ENCODE measurements around the gene USP51.

USP51 gene

GRCh38 chrX:55489314-55490009, at the start of gene USP51:
Gene USP51, minus strand, starts transcription at chrX:55489848. Its CDS starts 909 bp downstream, at chrX:55488939.
- Histone ChIP-seq H4K20me1 (ENCODE audit: insufficient read depth, low read length) (no peaks in the 10 kb centered on the region), H3K27ac (ENCODE audit: low read depth, low read length, poor library complexity, severe bottlenecking) (peak within 1 kb of the TSS; percentile 74), H3K9ac (ENCODE audit: low read length) (peak within 1 kb of the TSS; percentile 74), H3K36me3 (ENCODE audit: insufficient read depth, low read length) (no peaks in the 10 kb centered on the region), H2AFZ (ENCODE audit: low read length) (peak within 1 kb of the TSS; percentile 69; the same call in 1 of the 2 replicates), H3K4me2 (ENCODE audit: low read length) (peak within 1 kb of the TSS; percentile 73), H3K9me2 (ENCODE audit: low read depth, low read length) (no peaks in the 10 kb centered on the region), H3K4me3 (ENCODE audit: low read depth, low read length, poor library complexity, severe bottlenecking) (peak within 1 kb of the TSS; percentile 87), H3K9me3 (ENCODE audit: low read length) (no peaks in the 10 kb centered on the region), H3F3A (ENCODE audit: insufficient read depth, low read length) (no peaks in the 10 kb centered on the region), H3K4me1 (ENCODE audit: insufficient read depth, low read length, severe bottlenecking) (peaks cover 18% of the 10 kb centered on the region), H3K27me3 (ENCODE audit: insufficient read depth, low read length) (no peaks in the 10 kb centered on the region), H3K79me2 (ENCODE audit: insufficient read depth, low read length) (no peaks in the 10 kb centered on the region)
- TF ChIP-seq, protein P1, sequence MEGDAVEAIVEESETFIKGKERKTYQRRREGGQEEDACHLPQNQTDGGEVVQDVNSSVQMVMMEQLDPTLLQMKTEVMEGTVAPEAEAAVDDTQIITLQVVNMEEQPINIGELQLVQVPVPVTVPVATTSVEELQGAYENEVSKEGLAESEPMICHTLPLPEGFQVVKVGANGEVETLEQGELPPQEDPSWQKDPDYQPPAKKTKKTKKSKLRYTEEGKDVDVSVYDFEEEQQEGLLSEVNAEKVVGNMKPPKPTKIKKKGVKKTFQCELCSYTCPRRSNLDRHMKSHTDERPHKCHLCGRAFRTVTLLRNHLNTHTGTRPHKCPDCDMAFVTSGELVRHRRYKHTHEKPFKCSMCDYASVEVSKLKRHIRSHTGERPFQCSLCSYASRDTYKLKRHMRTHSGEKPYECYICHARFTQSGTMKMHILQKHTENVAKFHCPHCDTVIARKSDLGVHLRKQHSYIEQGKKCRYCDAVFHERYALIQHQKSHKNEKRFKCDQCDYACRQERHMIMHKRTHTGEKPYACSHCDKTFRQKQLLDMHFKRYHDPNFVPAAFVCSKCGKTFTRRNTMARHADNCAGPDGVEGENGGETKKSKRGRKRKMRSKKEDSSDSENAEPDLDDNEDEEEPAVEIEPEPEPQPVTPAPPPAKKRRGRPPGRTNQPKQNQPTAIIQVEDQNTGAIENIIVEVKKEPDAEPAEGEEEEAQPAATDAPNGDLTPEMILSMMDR (IDR thresholded peaks at IDR 0.05; ENCODE audit: low read length): peak; percentile 17; the same call in 1 of the 2 replicates
- no peak for TF ChIP-seq EZH2 (IDR thresholded peaks at IDR 0.05; ENCODE audit: borderline replicate concordance, low read length)

DNA sequence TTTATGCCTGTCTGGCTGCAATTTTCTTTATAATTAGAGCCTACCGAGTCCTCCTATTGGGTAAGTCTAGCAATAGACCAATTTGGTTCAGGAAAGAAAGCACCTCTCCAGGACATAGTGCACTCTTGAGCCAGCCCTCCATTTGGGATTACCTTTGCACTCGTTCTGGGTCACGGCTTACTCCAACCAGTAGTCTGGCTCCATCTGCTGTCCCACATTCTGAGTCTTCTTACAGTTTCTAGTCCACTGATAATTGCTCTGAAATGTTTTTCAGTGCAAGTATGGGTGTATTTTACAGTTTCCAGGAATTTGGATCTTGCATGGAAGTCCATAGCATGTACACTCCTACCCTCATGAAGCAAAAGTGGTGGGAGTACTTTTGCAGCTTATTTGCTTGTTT, 34.8 kb upstream of the USP51 start:
- H3F3A ChIP-seq (ENCODE audit: insufficient read depth, low read length): no peaks in the 10 kb centered on the region
- H3K79me2 ChIP-seq (ENCODE audit: insufficient read depth, low read length): no peaks in the 10 kb centered on the region
- H3K9me3 ChIP-seq (ENCODE audit: low read length): no peaks in the 10 kb centered on the region
- no peaks in the 10 kb centered on the region for H3K9me2 ChIP-seq (ENCODE audit: low read depth, low read length)
- no peaks in the 10 kb centered on the region for H4K20me1 ChIP-seq (ENCODE audit: insufficient read depth, low read length)
- H3K4me1 ChIP-seq (ENCODE audit: insufficient read depth, low read length, severe bottlenecking): no peaks in the 10 kb centered on the region
- no peaks in the 10 kb centered on the region for H3K36me3 ChIP-seq (ENCODE audit: insufficient read depth, low read length)
- no peak for TF ChIP-seq EZH2 (IDR thresholded peaks at IDR 0.05; ENCODE audit: borderline replicate concordance, low read length)
- TF ChIP-seq, protein P1 (IDR thresholded peaks at IDR 0.05; ENCODE audit: low read length): no peak
- no peak overlapping the region for H3K9ac ChIP-seq (ENCODE audit: low read length)
- H3K27me3 ChIP-seq (ENCODE audit: insufficient read depth, low read length): no peaks in the 10 kb centered on the region
- no peak overlapping the region for H3K27ac ChIP-seq (ENCODE audit: low read depth, low read length, poor library complexity, severe bottlenecking)
- H3K4me3 ChIP-seq (ENCODE audit: low read depth, low read length, poor library complexity, severe bottlenecking): no peak overlapping the region
- no peak overlapping the region for H3K4me2 ChIP-seq (ENCODE audit: low read length)
- H2AFZ ChIP-seq (ENCODE audit: low read length): no peak overlapping the region

DNA sequence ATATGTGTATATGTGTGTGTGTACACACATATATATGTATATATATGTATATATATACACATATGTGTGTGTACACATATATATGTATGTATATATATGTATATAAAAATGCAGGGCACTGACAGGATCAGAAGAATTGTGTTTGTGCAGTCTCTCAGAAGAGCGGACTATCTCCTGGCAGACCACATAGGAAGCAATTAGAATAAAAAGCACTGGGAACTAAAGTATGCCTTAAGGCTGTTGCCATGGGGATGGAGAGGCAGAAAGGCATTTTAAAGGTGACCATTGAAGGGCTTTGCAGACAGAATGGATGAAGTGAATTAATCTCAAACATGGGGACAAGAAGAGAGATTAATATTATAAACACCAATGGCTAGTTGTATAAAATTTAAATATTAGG, 33.7 kb upstream of the USP51 start:
- Histone ChIP-seq H3K4me2 (ENCODE audit: low read length) (no peak overlapping the region), H3K9me3 (ENCODE audit: low read length) (no peaks in the 10 kb centered on the region), H3K4me1 (ENCODE audit: insufficient read depth, low read length, severe bottlenecking) (no peaks in the 10 kb centered on the region), H3K27me3 (ENCODE audit: insufficient read depth, low read length) (no peaks in the 10 kb centered on the region), H3K36me3 (ENCODE audit: insufficient read depth, low read length) (no peaks in the 10 kb centered on the region), H2AFZ (ENCODE audit: low read length) (no peak overlapping the region), H3K9ac (ENCODE audit: low read length) (no peak overlapping the region), H3F3A (ENCODE audit: insufficient read depth, low read length) (no peaks in the 10 kb centered on the region), H3K9me2 (ENCODE audit: low read depth, low read length) (no peaks in the 10 kb centered on the region), H3K4me3 (ENCODE audit: low read depth, low read length, poor library complexity, severe bottlenecking) (no peak overlapping the region), H3K79me2 (ENCODE audit: insufficient read depth, low read length) (no peaks in the 10 kb centered on the region), H3K27ac (ENCODE audit: low read depth, low read length, poor library complexity, severe bottlenecking) (no peak overlapping the region), H4K20me1 (ENCODE audit: insufficient read depth, low read length) (no peaks in the 10 kb centered on the region)
- no peak for TF ChIP-seq EZH2 (IDR thresholded peaks at IDR 0.05; ENCODE audit: borderline replicate concordance, low read length)
- TF ChIP-seq, protein P1 (IDR thresholded peaks at IDR 0.05; ENCODE audit: low read length): no peak

Measured in OCI-LY1 (cell line).